Caco-2 (cell line): ENCODE results near the gene LDLRAD3. TPM values are rescaled to one million over a fixed set of nuclear protein-coding genes. Genes with fewer than 3 reads are reported as not detected.
A peak's percentile ranks its signal among the peaks of the same experiment; 100 is the strongest.

Experiments
- BruUV-seq: library from RNA; stranded (reverse); fragments of 400-500 nt; replicated peaks from 2 replicates; lab custom pipeline; 2021; lab: Mats Ljungman, UMichigan
- CTCF ChIA-PET: fragments of 300-600 bp; sonication (Branson Sonifier 250); formaldehyde crosslinking; loops from one replicate; lab custom pipeline; 2022; ENCODE audit warnings: antibody characterized with exemption; lab: Charles Lee
- POLR2A ChIA-PET: fragments of 300-600 bp; sonication (Branson Sonifier 250); formaldehyde crosslinking; loops from one replicate; lab custom pipeline; 2022; ENCODE audit warnings: antibody characterized with exemption; lab: Charles Lee
- DNase-seq, 2 experiments: peaks; one replicate each; pipeline versions ENCODE4 v3.0.0 to v3.0.0-alpha.2; 2020 to 2022
- H3K27me3 ChIP-seq: replicated peaks from 2 replicates; pipeline ENCODE4 v1.6.0; 2011; ENCODE audit warnings: low read length; ENCODE audit not compliant: control insufficient read depth, insufficient read depth
- H3K36me3 ChIP-seq: 2 replicates; pipeline ENCODE4 v1.5.1; 2011; ENCODE audit warnings: low read length; ENCODE audit not compliant: control insufficient read depth, insufficient read depth
- H3K4me1 ChIP-seq: fragments of 250-450 bp; sonication (Bioruptor Pico); 2 replicates; pipeline ENCODE4 v1.5.1; 2020; ENCODE audit warnings: mild to moderate bottlenecking
- H3K4me3 ChIP-seq: 2 replicates; pipeline ENCODE4 v1.5.1; 2011; ENCODE audit warnings: low read depth, mild to moderate bottlenecking, control low read depth, low read length
- H3K9me3 ChIP-seq: fragments of 250-450 bp; sonication (Bioruptor Pico); 2 replicates; pipeline ENCODE4 v1.5.1; 2020; ENCODE audit warnings: mild to moderate bottlenecking, moderate library complexity
- H3K27ac Mint-ChIP-seq: one replicate; pipeline ENCODE4 v1.8.0; 2022; ENCODE audit warnings: mixed read lengths; ENCODE audit not compliant: unreplicated experiment
- H3K27me3 Mint-ChIP-seq: one replicate; pipeline ENCODE4 v1.8.0; 2022; ENCODE audit warnings: mixed read lengths; ENCODE audit not compliant: insufficient read depth, unreplicated experiment
- H3K36me3 Mint-ChIP-seq: one replicate; pipeline ENCODE4 v1.8.0; 2022; ENCODE audit warnings: mild to moderate bottlenecking, mixed read lengths; ENCODE audit not compliant: insufficient read depth, unreplicated experiment
- H3K4me1 Mint-ChIP-seq: one replicate; pipeline ENCODE4 v1.8.0; 2022; ENCODE audit warnings: low read depth, mixed read lengths; ENCODE audit not compliant: unreplicated experiment
- H3K4me3 Mint-ChIP-seq: one replicate; pipeline ENCODE4 v1.8.0; 2022; ENCODE audit warnings: mild to moderate bottlenecking, moderate library complexity, mixed read lengths; ENCODE audit not compliant: unreplicated experiment
- H3K9me3 Mint-ChIP-seq: one replicate; pipeline ENCODE4 v1.8.0; 2022; ENCODE audit warnings: mixed read lengths; ENCODE audit not compliant: unreplicated experiment
- intact Hi-C: fragments of 100-400 bp; cut with micrococcal nuclease; formaldehyde crosslinking; loops from one replicate; pipeline ENCODE4 v1.10.0; 2022; ENCODE audit not compliant: unreplicated experiment
- total RNA-seq: library from RNA; stranded (reverse); gene quantifications from 2 replicates; pipeline ENCODE4 v1.2.3, GENCODE V29; 2022
- TF ChIP-seq, protein P1 (sequence below), 2 experiments: fragments of 200-600 bp in 1 of 2; IDR thresholded peaks; 1 replicate in 1 of 2; 2 replicates in 1 of 2; pipeline versions ENCODE4 v1.5.1 to v1.8.0; 2011 to 2022; ENCODE audit warnings: antibody characterized with exemption in 1 of 2, control low read depth in 1 of 2, inconsistent platforms in 1 of 2, low read depth in 1 of 2, low read length in 1 of 2, mild to moderate bottlenecking in 1 of 2, moderate library complexity in 1 of 2; ENCODE audit not compliant: insufficient read depth in 1 of 2, severe bottlenecking in 1 of 2, unreplicated experiment in 1 of 2

The LDLRAD3 gene
- total RNA-seq, 1 experiment from 2014 or later = 9.9 TPM

DNA sequence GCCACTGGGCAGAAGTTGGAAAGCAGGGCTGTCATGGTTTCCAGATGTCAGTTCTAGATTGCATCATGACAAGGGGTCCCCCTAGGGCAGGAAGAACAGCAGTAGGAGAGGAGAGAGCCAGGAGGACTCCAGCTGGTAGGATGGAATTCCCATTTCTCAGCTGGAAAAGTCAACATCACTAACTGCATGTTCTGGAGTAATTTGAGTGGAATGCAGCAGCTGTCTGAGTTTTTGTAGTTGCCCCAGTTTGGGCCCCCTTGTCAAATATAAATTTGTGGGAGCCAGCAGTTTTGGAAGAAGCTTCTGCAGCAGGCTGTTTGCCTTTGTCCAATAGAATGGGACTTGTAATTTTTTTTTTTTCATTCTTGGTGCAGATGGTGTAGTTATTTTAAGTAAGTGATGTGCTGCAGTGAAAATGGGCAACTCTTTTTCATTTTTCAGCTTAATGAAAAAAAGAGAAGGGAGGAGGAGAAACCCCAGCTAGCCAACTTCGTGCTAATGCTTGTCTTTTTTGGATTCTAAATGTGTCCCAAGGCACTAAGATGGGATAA, 86.9 kb downstream of the LDLRAD3 start:
- TF ChIP-seq, protein P1, sequence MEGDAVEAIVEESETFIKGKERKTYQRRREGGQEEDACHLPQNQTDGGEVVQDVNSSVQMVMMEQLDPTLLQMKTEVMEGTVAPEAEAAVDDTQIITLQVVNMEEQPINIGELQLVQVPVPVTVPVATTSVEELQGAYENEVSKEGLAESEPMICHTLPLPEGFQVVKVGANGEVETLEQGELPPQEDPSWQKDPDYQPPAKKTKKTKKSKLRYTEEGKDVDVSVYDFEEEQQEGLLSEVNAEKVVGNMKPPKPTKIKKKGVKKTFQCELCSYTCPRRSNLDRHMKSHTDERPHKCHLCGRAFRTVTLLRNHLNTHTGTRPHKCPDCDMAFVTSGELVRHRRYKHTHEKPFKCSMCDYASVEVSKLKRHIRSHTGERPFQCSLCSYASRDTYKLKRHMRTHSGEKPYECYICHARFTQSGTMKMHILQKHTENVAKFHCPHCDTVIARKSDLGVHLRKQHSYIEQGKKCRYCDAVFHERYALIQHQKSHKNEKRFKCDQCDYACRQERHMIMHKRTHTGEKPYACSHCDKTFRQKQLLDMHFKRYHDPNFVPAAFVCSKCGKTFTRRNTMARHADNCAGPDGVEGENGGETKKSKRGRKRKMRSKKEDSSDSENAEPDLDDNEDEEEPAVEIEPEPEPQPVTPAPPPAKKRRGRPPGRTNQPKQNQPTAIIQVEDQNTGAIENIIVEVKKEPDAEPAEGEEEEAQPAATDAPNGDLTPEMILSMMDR (IDR thresholded peaks at IDR 0.05; ENCODE audit: insufficient read depth in 1 of 2, low read depth in 1 of 2, low read length in 1 of 2, severe bottlenecking in 1 of 2, unreplicated experiment in 1 of 2) = no peak
- H3K4me3 ChIP-seq = no peak overlapping the region
- Mint-ChIP-seq H3K27ac (peak overlapping the region; percentile 69), H3K4me1 (peaks cover 69% of the 10 kb centered on the region), H3K4me3 (peak overlapping the region; percentile 33), H3K27me3 (no peaks in the 10 kb centered on the region), H3K36me3 (peaks cover 5% of the 10 kb centered on the region), H3K9me3 (no peaks in the 10 kb centered on the region)
- POLR2A ChIA-PET = no interaction called here
- peak; percentile 38 to 44 for DNase-seq
- no peaks in the 10 kb centered on the region for H3K9me3 ChIP-seq
- H3K36me3 ChIP-seq = no peaks in the 10 kb centered on the region
- no peaks in the 10 kb centered on the region for H3K27me3 ChIP-seq
- CTCF ChIA-PET = interaction anchor here (0.7 to 1.0 kb wide), 2 partner anchors 8 to 209 kb away, joined by 3 to 4 read pairs; no protein-coding TSS in a partner anchor
- peaks cover 68% of the 10 kb centered on the region for H3K4me1 ChIP-seq
- no TSS peak for BruUV-seq
- intact Hi-C loops = no loop called here

DNA sequence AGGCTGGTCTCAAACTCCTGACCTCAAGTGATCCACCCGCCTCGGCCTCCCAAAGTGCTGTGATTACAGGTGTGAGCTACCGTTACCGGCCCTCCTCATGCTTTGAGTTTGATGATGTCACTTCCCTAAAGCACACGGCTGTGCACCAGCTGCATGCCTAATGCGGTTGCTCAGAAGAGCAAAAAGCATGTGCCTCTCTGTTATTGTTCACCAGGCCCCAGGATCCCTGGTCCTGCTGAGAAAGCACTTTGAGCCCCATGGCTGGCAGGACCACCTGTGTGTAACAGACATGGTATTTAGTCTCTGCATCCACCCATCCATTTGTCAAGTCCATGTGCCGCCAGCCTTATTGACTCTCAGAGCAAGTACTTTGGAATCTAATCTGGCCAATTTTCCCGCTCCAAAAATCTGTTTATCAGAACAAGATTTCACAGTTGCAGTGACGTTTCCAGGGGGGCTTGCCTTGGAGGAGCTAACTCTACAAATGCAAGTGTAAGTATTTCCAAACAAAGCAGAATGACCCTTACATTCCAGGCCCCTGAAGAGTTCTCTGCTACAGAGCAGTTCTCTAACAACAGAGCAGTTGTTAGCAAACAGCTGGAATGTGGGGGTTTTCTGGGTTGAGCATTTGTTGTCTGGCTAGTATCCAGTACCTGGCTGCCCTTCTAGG, 89.4 kb downstream of the LDLRAD3 start:
- TF ChIP-seq, protein P1 (IDR thresholded peaks at IDR 0.05; ENCODE audit: insufficient read depth in 1 of 2, low read depth in 1 of 2, low read length in 1 of 2, severe bottlenecking in 1 of 2, unreplicated experiment in 1 of 2) = no peak
- no TSS peak for BruUV-seq
- Histone ChIP-seq H3K27me3 (no peaks in the 10 kb centered on the region), H3K36me3 (no peaks in the 10 kb centered on the region), H3K9me3 (no peaks in the 10 kb centered on the region), H3K4me3 (no peak overlapping the region), H3K4me1 (peaks cover 51% of the 10 kb centered on the region)
- Mint-ChIP-seq H3K9me3 (no peaks in the 10 kb centered on the region), H3K27ac (peak overlapping the region; percentile 78), H3K4me3 (no peak overlapping the region), H3K27me3 (no peaks in the 10 kb centered on the region), H3K4me1 (peaks cover 45% of the 10 kb centered on the region), H3K36me3 (peaks cover 5% of the 10 kb centered on the region)
- no peak for DNase-seq
- CTCF ChIA-PET = no interaction called here
- POLR2A ChIA-PET = no interaction called here
- intact Hi-C loops = no loop called here

GRCh38 chr11:36033936-36034335, 90.1 kb downstream of the LDLRAD3 start:
- Mint-ChIP-seq H3K36me3 (peaks cover 5% of the 10 kb centered on the region), H3K9me3 (no peaks in the 10 kb centered on the region), H3K27me3 (no peaks in the 10 kb centered on the region), H3K4me1 (peaks cover 45% of the 10 kb centered on the region), H3K27ac (peak overlapping the region; percentile 78), H3K4me3 (peak overlapping the region; percentile 60)
- Histone ChIP-seq H3K4me1 (peaks cover 51% of the 10 kb centered on the region), H3K9me3 (no peaks in the 10 kb centered on the region), H3K36me3 (no peaks in the 10 kb centered on the region), H3K4me3 (no peak overlapping the region), H3K27me3 (no peaks in the 10 kb centered on the region)
- POLR2A ChIA-PET = no interaction called here
- no peak for DNase-seq
- intact Hi-C loops = loop anchor here (2.0 kb wide), 2 partner anchors 117 to 211 kb away; no protein-coding TSS in a partner anchor
- TF ChIP-seq, protein P1 (IDR thresholded peaks at IDR 0.05; ENCODE audit: insufficient read depth in 1 of 2, low read depth in 1 of 2, low read length in 1 of 2, severe bottlenecking in 1 of 2, unreplicated experiment in 1 of 2) = no peak
- no TSS peak for BruUV-seq
- CTCF ChIA-PET = no interaction called here
